ENCODE results near the gene PPP1R2C.

- no peak for TF ChIP-seq CTCF (IDR thresholded peaks at IDR 0.05)
- no peak for TF ChIP-seq EZH2 (IDR thresholded peaks at IDR 0.05)
These were observed 45.5 kb upstream of the PPP1R2C start for GRCh38 chrX:42823443-42823842.

Measured in neural progenitor cell (in vitro differentiated cells).